GM13977 (cell line): ENCODE measurements around the gene HOXC11.

Experiments
- DNase-seq: peaks from one replicate; pipeline ENCODE4 v3.0.0; 2012; ENCODE audit warnings: low spot score
- CTCF ChIP-seq: IDR thresholded peaks from 2 replicates; pipeline ENCODE4 v1.5.1; 2012; ENCODE audit warnings: mild to moderate bottlenecking, control low read depth; ENCODE audit not compliant: insufficient read depth; ENCODE audit errors: extremely low read depth, missing control alignments
- in situ Hi-C: fragments of 300-500 bp; cut with MboI; formaldehyde crosslinking; loops from one replicate; pipeline ENCODE4 v1.12.0; 2022; ENCODE audit warnings: low sequenced_read_pairs, low pct_unique_long_range_greater_than_20kb, mixed read lengths, inconsistent platforms; ENCODE audit not compliant: unreplicated experiment

Gene HOXC11

DNA sequence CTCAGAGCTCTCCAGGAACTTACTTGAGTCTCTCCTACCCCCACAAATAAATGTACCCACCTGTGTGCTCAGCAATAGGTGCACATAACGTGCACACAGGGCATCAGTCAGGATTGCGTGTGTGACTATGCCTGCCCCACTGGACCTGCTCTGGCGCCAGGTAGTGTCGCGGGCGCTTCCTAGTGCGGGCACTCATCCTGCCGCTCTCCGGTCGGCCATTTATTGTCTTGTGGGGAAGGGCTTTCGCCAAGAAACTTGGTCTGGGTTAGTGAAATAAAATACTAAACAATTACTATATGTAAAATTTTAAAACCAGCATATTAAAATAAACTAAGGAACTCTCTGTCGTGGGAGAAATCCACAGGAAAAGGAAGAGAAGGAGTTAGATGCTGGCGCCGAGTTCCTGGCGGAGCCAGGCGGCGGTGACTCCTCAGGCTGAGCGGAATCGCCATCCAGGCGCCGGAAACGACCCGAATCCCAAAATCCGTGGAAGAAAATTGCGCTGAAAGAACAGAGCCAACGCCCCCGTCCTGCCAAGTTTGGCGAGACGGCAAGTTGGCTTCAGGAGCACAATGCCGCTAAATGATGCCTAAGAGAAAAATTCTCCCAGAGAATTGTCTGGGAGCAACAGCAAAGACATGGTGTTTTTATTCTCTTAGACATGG, 42.2 kb upstream of the HOXC11 start:
- in situ Hi-C loops: loop anchor here (25.0 kb wide), 1 partner anchor 107 kb away; the partner anchor contains the start of genes HOXC5 and HOXC6
- no peak for TF ChIP-seq CTCF
- no peak for DNase-seq

DNA sequence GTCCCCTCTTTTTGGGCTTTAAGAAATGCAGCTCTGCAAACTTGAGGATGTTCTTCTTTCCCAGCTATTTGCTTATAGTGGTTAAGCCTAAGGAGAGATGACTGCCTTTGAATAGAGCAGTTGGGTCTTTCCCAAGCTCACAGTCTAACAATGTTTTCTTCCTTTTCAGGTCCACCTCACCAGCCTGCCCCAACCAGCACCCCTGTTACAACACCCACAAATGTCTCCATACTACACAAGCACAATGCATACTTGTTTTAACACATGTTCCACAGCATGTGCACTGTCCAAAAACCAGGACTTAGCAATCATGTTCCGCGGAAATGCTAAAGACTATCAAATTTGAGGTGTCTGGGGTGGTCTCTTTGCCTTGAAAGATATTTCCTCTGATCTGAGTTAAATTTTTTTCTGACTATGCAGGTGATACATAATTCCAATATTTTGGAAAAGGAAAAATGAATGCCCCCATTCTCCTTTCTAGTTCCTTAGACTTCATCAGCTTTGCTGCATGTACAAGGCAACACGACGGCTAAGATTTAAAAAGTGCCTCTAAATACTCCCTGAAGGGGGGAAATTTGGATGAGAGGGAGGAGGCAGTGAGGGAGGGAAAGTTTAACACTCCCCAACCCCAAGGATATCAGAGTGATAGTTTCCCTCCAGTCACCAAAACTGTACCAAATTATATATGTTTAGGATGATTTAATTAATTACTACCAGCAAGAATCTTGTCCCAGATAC, 40.9 kb upstream of the HOXC11 start:
- TF ChIP-seq CTCF: no peak
- DNase-seq: no peak
- in situ Hi-C loops: loop anchor here (25.0 kb wide), 1 partner anchor 105 kb away; the partner anchor contains the start of genes HOXC5 and HOXC6

- DNase-seq: no peak
- no peak for TF ChIP-seq CTCF
- in situ Hi-C loops: loop anchor here (25.0 kb wide), 1 partner anchor 104 kb away; the partner anchor contains the start of genes HOXC5 and HOXC6
Measured at GRCh38 chr12:53932915-53933314, 40.0 kb upstream of the HOXC11 start.

- in situ Hi-C loops: loop anchor here (25.0 kb wide), 1 partner anchor 102 kb away; the partner anchor contains the start of genes HOXC5 and HOXC6
- TF ChIP-seq CTCF: no peak
- no peak for DNase-seq
Measured at GRCh38 chr12:53935383-53936341, 37.3 kb upstream of the HOXC11 start.

- in situ Hi-C loops: loop anchor here (25.0 kb wide), 1 partner anchor 100 kb away; the partner anchor contains the start of genes HOXC5 and HOXC6
- no peak for DNase-seq
- TF ChIP-seq CTCF: no peak
Measured at GRCh38 chr12:53937099-53937498, 35.8 kb upstream of the HOXC11 start.
